HL-60 (cell line): Measurements from ENCODE around the gene GAL3ST1.

Experiments
- CTCF ChIP-seq: IDR thresholded peaks from one replicate; pipeline ENCODE4 v1.5.1; 2011; ENCODE audit warnings: low read length, control low read depth, inconsistent platforms; ENCODE audit not compliant: insufficient read depth
- POLR2AphosphoS5 ChIP-seq: IDR thresholded peaks from 2 replicates; pipeline ENCODE4 v1.6.1; 2012; ENCODE audit warnings: low read depth

GRCh38 chr22:30547188-30547587 is 27.3 kb downstream of the GAL3ST1 start:
- TF ChIP-seq CTCF, result no peak
- TF ChIP-seq POLR2AphosphoS5, result no peak
